Skin of body (tissue), 2 donors: ENCODE measurements around the gene IFNE. TPM values are rescaled to one million over a fixed set of nuclear protein-coding genes. Genes with fewer than 3 reads are reported as not detected.

Experiments
- small RNA-seq: library from RNA; depleted of rRNA; stranded (forward); fragments of <200 nt; gene quantifications from one replicate; pipeline ENCODE3, GENCODE V24; 2014; ENCODE audit warnings: low replicate concordance
- total RNA-seq: library from RNA; depleted of rRNA; stranded (reverse); fragments of >200 nt; gene quantifications from one replicate; pipeline ENCODE4 v1.2.3, GENCODE V29; 2014

Gene IFNE
- total RNA-seq, 1 donor from 2014 or later, result not detected

Small RNA genes lying within 50 kb of the gene (small RNA-seq; reads per million reads assigned to genes)
- gene MIR31 (28.4 reads per million, percentile 94 among the genes with 10 or more reads in this experiment), gene RF00157 (not detected)

Other genes starting within 250 kb of the IFNE start
- gene IFNA14, start 242.3 kb downstream of the IFNE start, total RNA-seq, result not detected
- gene IFNA5, start 177.0 kb downstream of the IFNE start, total RNA-seq, result not detected
- 33.2 TPM for gene KLHL9, start 146.9 kb downstream of the IFNE start, total RNA-seq
- not detected for gene IFNA6, start 131.4 kb downstream of the IFNE start, total RNA-seq
- gene IFNA13, start 114.3 kb downstream of the IFNE start, total RNA-seq, result not detected
- gene IFNA2, start 96.9 kb downstream of the IFNE start, total RNA-seq, result not detected
- not detected for gene IFNA8, start 73.2 kb downstream of the IFNE start, total RNA-seq
- gene IFNA1, start 41.9 kb downstream of the IFNE start, total RNA-seq, result not detected